K562 (cell line): ENCODE data around the gene PRR35. TPM values are rescaled to one million over a fixed set of nuclear protein-coding genes. Genes with fewer than 3 reads are reported as not detected.

Source experiments
- BRF2 ChIP-seq: IDR thresholded peaks from 3 replicates; pipeline ENCODE4 v1.6.1; 2011; ENCODE audit warnings: borderline replicate concordance, mild to moderate bottlenecking; ENCODE audit not compliant: insufficient read length, insufficient read depth
- CHD1 ChIP-seq: fragments of 200-600 bp; sonication (generic); IDR thresholded peaks from one replicate; pipeline ENCODE4 v1.6.1; 2012; ENCODE audit warnings: mild to moderate bottlenecking, moderate library complexity, low read length, inconsistent platforms
- E2F3 ChIP-seq: fragments of 250-450 bp; sonication (Bioruptor Pico); IDR thresholded peaks from 2 replicates; pipeline ENCODE4 v1.4.0; 2020; ENCODE audit warnings: mild to moderate bottlenecking
- ELF4 ChIP-seq: fragments of 450-650 bp; formaldehyde crosslinking; IDR thresholded peaks from 2 replicates; pipeline ENCODE4 v1.4.0; 2022; ENCODE audit warnings: missing genetic modification characterization
- KDM1A ChIP-seq, 2 experiments: fragments of 450-650 bp; IDR thresholded peaks; 2 replicates each; pipeline ENCODE4 v1.6.1; 2016; ENCODE audit warnings: mild to moderate bottlenecking in 2 of 2
- KLF16 ChIP-seq: IDR thresholded peaks from 2 replicates; pipeline ENCODE4 v1.6.1; 2016; ENCODE audit warnings: antibody characterized with exemption
- MBD2 ChIP-seq: sonication (generic); IDR thresholded peaks from 2 replicates; pipeline ENCODE4 v1.6.1; 2016; ENCODE audit warnings: low read depth, borderline replicate concordance
- PREB ChIP-seq: sonication (generic); formaldehyde crosslinking; IDR thresholded peaks from 2 replicates; pipeline ENCODE4 v1.8.1; 2023; ENCODE audit warnings: mild to moderate bottlenecking, missing genetic modification reagents
- RBBP5 ChIP-seq: fragments of 200-600 bp; sonication (generic); IDR thresholded peaks from 2 replicates; pipeline ENCODE4 v1.6.1; 2012; ENCODE audit warnings: borderline replicate concordance, mild to moderate bottlenecking, low read length, control low read depth, inconsistent platforms; ENCODE audit not compliant: insufficient read depth, poor library complexity, severe bottlenecking
- SNAPC5 ChIP-seq: fragments of 250-450 bp; sonication (Bioruptor Pico); IDR thresholded peaks from 2 replicates; pipeline ENCODE4 v1.8.0; 2021; ENCODE audit warnings: moderate library complexity, mild to moderate bottlenecking, inconsistent platforms
- ZBTB34 ChIP-seq: fragments of 250-450 bp; sonication (Bioruptor Pico); IDR thresholded peaks from 2 replicates; pipeline ENCODE4 v1.8.0; 2021; ENCODE audit warnings: mild to moderate bottlenecking, moderate library complexity
- ZKSCAN3 ChIP-seq: fragments of 250-450 bp; sonication (Bioruptor Pico); IDR thresholded peaks from 2 replicates; pipeline ENCODE4 v1.4.0; 2020
- ZNF316 ChIP-seq: fragments of 450-650 bp; IDR thresholded peaks from 2 replicates; pipeline ENCODE4 v1.6.1; 2016
- polyA plus RNA-seq, 8 experiments: library from polyadenylated mRNA; depleted of rRNA in 4 of 8; stranded (reverse) in 5 of 8; unstranded in 3 of 8; fragments of >200 nt; fragmentation: Nextera tagmentation in 2 of 8; fragmentation: Illumina TruSeq in 1 of 8; extraction: Ambion mirVana in 2 of 8; extraction: Trizol in 1 of 8; gene quantifications; 2 replicates each; pipeline versions ENCODE4 v1.2.1 to v1.2.3, GENCODE V29; 2011 to 2014; ENCODE audit warnings: inconsistent platforms in 1 of 8, missing spikeins in 1 of 8
- total RNA-seq, 7 experiments: library from RNA; depleted of rRNA in 6 of 7; stranded (reverse); fragments of >200 nt in 6 of 7; fragmentation: Illumina TruSeq in 2 of 7; extraction: Trizol in 2 of 7; gene quantifications; 2 replicates each; pipeline versions ENCODE4 v1.2.1 to v1.2.3, GENCODE V29; 2011 to 2021; ENCODE audit warnings: low replicate concordance in 1 of 7
- TF ChIP-seq, protein P1 (sequence below): fragments of 450-650 bp; formaldehyde crosslinking; IDR thresholded peaks from 2 replicates; pipeline ENCODE4 v1.4.0; 2022; ENCODE audit warnings: missing genetic modification characterization
- TF ChIP-seq, protein P2 (sequence below), 2 experiments: fragments of 450-650 bp in 1 of 2; IDR thresholded peaks; 2 replicates each; pipeline ENCODE4 v1.6.1; 2011 to 2017; ENCODE audit warnings: low read depth in 2 of 2, antibody characterized with exemption in 1 of 2, borderline replicate concordance in 1 of 2, low read length in 1 of 2, mild to moderate bottlenecking in 1 of 2, mixed read lengths in 1 of 2; ENCODE audit not compliant: control insufficient read depth in 1 of 2
- TF ChIP-seq, protein P3 (sequence below): sonication (generic); formaldehyde crosslinking; IDR thresholded peaks from 2 replicates; pipeline ENCODE4 v1.8.1; 2023; ENCODE audit warnings: mild to moderate bottlenecking, missing genetic modification reagents

Gene PRR35
- total and polyA plus RNA-seq, 9 of the 15 experiments (the other 6 are each of a cell fraction or from before 2014, with no cell fraction given) = 0.17 to 0.45 (median 0.21) TPM; not detected in 5

GRCh38 chr16:565419-566330, 5.5 kb downstream of the PRR35 start (continued):
- no peak for TF ChIP-seq BRF2
- TF ChIP-seq RBBP5 = no peak
- TF ChIP-seq ZKSCAN3 (CRISPR knock-in tag) = no peak
- TF ChIP-seq CHD1 = no peak
- no peak for TF ChIP-seq ELF4 (CRISPR knock-in tag)
- TF ChIP-seq, protein P1, sequence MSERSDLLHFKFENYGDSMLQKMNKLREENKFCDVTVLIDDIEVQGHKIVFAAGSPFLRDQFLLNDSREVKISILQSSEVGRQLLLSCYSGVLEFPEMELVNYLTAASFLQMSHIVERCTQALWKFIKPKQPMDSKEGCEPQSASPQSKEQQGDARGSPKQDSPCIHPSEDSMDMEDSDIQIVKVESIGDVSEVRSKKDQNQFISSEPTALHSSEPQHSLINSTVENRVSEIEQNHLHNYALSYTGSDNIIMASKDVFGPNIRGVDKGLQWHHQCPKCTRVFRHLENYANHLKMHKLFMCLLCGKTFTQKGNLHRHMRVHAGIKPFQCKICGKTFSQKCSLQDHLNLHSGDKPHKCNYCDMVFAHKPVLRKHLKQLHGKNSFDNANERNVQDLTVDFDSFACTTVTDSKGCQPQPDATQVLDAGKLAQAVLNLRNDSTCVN = no peak
- 0 out of 2 replicates have a peak, but pooled peaks have one; percentile 14 for TF ChIP-seq E2F3 (CRISPR knock-in tag)
- TF ChIP-seq ZNF316 = no peak
- TF ChIP-seq, protein P2, sequence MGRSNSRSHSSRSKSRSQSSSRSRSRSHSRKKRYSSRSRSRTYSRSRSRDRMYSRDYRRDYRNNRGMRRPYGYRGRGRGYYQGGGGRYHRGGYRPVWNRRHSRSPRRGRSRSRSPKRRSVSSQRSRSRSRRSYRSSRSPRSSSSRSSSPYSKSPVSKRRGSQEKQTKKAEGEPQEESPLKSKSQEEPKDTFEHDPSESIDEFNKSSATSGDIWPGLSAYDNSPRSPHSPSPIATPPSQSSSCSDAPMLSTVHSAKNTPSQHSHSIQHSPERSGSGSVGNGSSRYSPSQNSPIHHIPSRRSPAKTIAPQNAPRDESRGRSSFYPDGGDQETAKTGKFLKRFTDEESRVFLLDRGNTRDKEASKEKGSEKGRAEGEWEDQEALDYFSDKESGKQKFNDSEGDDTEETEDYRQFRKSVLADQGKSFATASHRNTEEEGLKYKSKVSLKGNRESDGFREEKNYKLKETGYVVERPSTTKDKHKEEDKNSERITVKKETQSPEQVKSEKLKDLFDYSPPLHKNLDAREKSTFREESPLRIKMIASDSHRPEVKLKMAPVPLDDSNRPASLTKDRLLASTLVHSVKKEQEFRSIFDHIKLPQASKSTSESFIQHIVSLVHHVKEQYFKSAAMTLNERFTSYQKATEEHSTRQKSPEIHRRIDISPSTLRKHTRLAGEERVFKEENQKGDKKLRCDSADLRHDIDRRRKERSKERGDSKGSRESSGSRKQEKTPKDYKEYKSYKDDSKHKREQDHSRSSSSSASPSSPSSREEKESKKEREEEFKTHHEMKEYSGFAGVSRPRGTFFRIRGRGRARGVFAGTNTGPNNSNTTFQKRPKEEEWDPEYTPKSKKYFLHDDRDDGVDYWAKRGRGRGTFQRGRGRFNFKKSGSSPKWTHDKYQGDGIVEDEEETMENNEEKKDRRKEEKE (IDR thresholded peaks at IDR 0.05; ENCODE audit: borderline replicate concordance in 1 of 2, control insufficient read depth in 1 of 2, low read depth in 2 of 2, low read length in 1 of 2) = no peak
- TF ChIP-seq SNAPC5 = no peak
- no peak for TF ChIP-seq MBD2
- no peak for TF ChIP-seq KDM1A (IDR thresholded peaks at IDR 0.05)
- peak; percentile 29; the same call in 1 of the 2 replicates for TF ChIP-seq KLF16
- TF ChIP-seq ZBTB34 (CRISPR knock-in tag) = no peak
- TF ChIP-seq, protein P3, sequence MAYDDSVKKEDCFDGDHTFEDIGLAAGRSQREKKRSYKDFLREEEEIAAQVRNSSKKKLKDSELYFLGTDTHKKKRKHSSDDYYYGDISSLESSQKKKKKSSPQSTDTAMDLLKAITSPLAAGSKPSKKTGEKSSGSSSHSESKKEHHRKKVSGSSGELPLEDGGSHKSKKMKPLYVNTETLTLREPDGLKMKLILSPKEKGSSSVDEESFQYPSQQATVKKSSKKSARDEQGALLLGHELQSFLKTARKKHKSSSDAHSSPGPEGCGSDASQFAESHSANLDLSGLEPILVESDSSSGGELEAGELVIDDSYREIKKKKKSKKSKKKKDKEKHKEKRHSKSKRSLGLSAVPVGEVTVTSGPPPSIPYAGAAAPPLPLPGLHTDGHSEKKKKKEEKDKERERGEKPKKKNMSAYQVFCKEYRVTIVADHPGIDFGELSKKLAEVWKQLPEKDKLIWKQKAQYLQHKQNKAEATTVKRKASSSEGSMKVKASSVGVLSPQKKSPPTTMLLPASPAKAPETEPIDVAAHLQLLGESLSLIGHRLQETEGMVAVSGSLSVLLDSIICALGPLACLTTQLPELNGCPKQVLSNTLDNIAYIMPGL (CRISPR knock-in tag) = no peak
- TF ChIP-seq PREB = no peak
